Heart left ventricle (tissue), 16 donors: ENCODE data around the gene NTPCR. TPM values are rescaled to one million over a fixed set of nuclear protein-coding genes. Genes with fewer than 3 reads are reported as not detected.

Source experiments
- ATAC-seq, 4 donors: fragments of 200-7000 bp; cut with Tn5 transposase; one replicate each; pipeline ENCODE4 v1.9.1; 2020 to 2022; ENCODE audit warnings: moderate library complexity in 4 of 4, mild to moderate bottlenecking in 3 of 4, moderate number of reproducible peaks in 1 of 4
- DNase-seq, 5 donors: peaks; one replicate each; pipeline ENCODE4 v3.0.0-alpha.2; 2020
- H3K27ac ChIP-seq, 12 donors: fragments of 200-600 bp; sonication (generic) in 4 of 12; one replicate each; pipeline versions ENCODE4 v1.5.0 to v1.8.0; 2016 to 2022; ENCODE audit warnings: mild to moderate bottlenecking in 2 of 12
- H3K27me3 ChIP-seq, 9 donors: fragments of 200-600 bp; sonication (generic) in 2 of 9; one replicate each; pipeline versions ENCODE4 v1.5.1 to v1.8.0; 2016 to 2022; ENCODE audit warnings: mild to moderate bottlenecking in 3 of 9
- H3K36me3 ChIP-seq, 9 donors: fragments of 200-600 bp; sonication (generic) in 2 of 9; one replicate each; pipeline versions ENCODE4 v1.5.0 to v1.8.0; 2018 to 2022; ENCODE audit warnings: mild to moderate bottlenecking in 2 of 9
- H3K4me1 ChIP-seq, 12 donors: fragments of 200-600 bp; sonication (generic) in 4 of 12; one replicate each; pipeline versions ENCODE4 v1.5.0 to v1.8.0; 2016 to 2022; ENCODE audit warnings: mild to moderate bottlenecking in 3 of 12
- H3K4me3 ChIP-seq, 12 donors: fragments of 200-600 bp; sonication (generic) in 4 of 12; one replicate each; pipeline versions ENCODE4 v1.5.0 to v1.8.0; 2017 to 2022; ENCODE audit warnings: mild to moderate bottlenecking in 9 of 12, moderate library complexity in 4 of 12
- H3K9me3 ChIP-seq, 12 donors: fragments of 200-600 bp; sonication (generic) in 4 of 12; one replicate each; pipeline versions ENCODE4 v1.5.0 to v1.8.0; 2016 to 2022; ENCODE audit warnings: mild to moderate bottlenecking in 1 of 12
- POLR2A ChIP-seq, 2 donors: fragments of 450-650 bp; IDR thresholded peaks; one replicate each; pipeline ENCODE4 v1.6.1; 2017; ENCODE audit warnings: antibody characterized with exemption in 2 of 2, mild to moderate bottlenecking in 2 of 2, moderate library complexity in 2 of 2
- WGBS, 4 donors: extraction: QIAGEN DNeasy Blood & Tissue Kit in 2 of 4; methylation state at CpG; one replicate each; pipeline versions ENCODE4 v1.1.5 to v1.1.7; 2013 to 2018; 5-methylcytosine and 5-hydroxymethylcytosine counted together
- intact Hi-C, 10 donors: fragments of 100-400 bp; cut with DNase I; formaldehyde crosslinking; loops; one replicate each; pipeline versions ENCODE4 v1.11.1 to v1.14.2; 2022
- polyA plus RNA-seq, 2 donors: library from polyadenylated mRNA; stranded (reverse); fragments of 200-250 nt; gene quantifications; one replicate each; pipeline ENCODE4 v1.2.3, GENCODE V29; 2013
- total RNA-seq, 9 donors: library from RNA; depleted of rRNA in 2 of 9; stranded (reverse); fragments of >200 nt in 2 of 9; fragmentation: NEBNext Ultra II Directional in 3 of 9; extraction: Animal tissue kit (Norgen Biotek cat#: 25700) in 3 of 9; gene quantifications; one replicate each; pipeline versions ENCODE4 v1.1.0 to v1.2.4, GENCODE V29; 2016 to 2023
- TF ChIP-seq, protein P1 (sequence below), 12 donors: fragments of 200-600 bp; sonication (generic) in 4 of 12; IDR thresholded peaks; one replicate each; pipeline versions ENCODE4 v1.5.0 to v1.8.0; 2018 to 2022; ENCODE audit warnings: antibody characterized with exemption in 12 of 12, mild to moderate bottlenecking in 5 of 12
- donor health status: ischemic (EF 13 %, LVEDD 7.1; RV severe dilation, severe dysfunction).
- donor health status: healthy with polysubstance abuse.
- donor health status: DM: no; HTN: yes; CAD: no.
- donor health status: DM: no; HTN: no; CAD: no.
- donor health status: ischemic (EF 25% LVEDD 6.9; RV normal size, moderate dysfunction).
- donor health status: ischemic (EF 25% LVEDD 5.7; RV mildly dilated, moderate dysfunction).
- donor health status: healthy.
- donor health status: DM: yes; HTN: yes; CAD: no.
- donor health status: ischemic (EF 35%, LVEDD 5.7; RV mildly dilated, moderate dysfunction).
- donor health status: nonischemic (EF 11% LVEDD 7.7; RV severe dilation, severe dysfunction).
- donor health status: DM: yes; HTN: yes; CAD: no.
- donor health status: PGD.
- donor health status: ischemic (EF 29% LVEDD 5.4; RV normal size, mild dysfunction).
- donor health status: nonischemic (EF 23%, LVEDD 6.1; RV moderate dilation, normal function).

Gene NTPCR
- total and polyA plus RNA-seq, 11 donors, result 29.6 to 81.8 (median 57.8) TPM

DNA sequence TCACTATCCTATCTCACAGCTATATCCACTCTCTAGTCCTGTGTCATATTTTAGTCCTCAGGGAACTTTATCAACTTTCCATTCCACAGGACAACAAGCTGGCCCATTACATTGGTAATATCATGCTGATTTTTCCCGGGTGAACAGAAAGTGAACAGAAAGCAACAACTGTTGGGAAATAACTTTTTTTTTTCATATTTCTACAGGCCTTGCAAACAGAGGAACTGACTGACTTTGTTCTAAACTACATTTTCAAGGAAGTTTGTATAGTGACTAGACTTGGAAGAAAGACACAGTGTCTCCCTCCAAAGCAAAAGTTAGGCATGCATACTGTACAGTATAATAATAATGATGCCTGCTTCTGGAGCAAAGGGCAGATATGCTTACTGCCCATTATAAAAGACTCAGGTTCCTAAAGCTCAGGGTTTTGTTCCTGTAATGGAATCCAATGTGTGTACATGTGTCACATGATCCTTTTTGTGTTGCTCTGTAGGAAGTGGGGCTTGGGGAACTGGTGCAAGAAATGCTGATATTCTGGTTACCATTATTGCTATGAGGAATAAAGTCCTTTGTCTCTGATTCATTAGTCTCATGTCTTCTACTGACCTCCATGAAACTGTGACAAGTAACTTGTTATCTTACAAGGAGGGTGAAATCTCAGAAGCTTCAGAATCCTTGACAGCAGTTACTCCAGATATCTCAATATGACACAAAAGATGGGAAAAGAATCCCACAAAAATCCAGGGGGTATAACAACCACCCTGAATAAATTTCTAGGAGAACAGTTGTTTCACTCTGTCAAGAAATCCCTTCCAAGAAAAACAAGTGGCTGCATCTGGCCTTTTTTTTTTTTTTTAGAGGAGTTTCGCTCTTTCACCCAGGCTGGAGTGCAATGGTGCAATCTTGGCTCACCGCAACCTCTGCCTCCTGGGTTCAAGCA lies 17.7 kb upstream of the NTPCR start:
- DNase-seq (no peak), ATAC-seq (no peak)
- no peak overlapping the region for H3K4me3 ChIP-seq
- H3K36me3 ChIP-seq, result no peaks in the 10 kb centered on the region
- peaks cover 0 to 6% (median 0%) of the 10 kb centered on the region in 12 donors for H3K4me1 ChIP-seq
- H3K27me3 ChIP-seq, result no peaks in the 10 kb centered on the region
- TF ChIP-seq, protein P1, sequence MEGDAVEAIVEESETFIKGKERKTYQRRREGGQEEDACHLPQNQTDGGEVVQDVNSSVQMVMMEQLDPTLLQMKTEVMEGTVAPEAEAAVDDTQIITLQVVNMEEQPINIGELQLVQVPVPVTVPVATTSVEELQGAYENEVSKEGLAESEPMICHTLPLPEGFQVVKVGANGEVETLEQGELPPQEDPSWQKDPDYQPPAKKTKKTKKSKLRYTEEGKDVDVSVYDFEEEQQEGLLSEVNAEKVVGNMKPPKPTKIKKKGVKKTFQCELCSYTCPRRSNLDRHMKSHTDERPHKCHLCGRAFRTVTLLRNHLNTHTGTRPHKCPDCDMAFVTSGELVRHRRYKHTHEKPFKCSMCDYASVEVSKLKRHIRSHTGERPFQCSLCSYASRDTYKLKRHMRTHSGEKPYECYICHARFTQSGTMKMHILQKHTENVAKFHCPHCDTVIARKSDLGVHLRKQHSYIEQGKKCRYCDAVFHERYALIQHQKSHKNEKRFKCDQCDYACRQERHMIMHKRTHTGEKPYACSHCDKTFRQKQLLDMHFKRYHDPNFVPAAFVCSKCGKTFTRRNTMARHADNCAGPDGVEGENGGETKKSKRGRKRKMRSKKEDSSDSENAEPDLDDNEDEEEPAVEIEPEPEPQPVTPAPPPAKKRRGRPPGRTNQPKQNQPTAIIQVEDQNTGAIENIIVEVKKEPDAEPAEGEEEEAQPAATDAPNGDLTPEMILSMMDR (IDR thresholded peaks at IDR 0.05), result no peak
- TF ChIP-seq POLR2A (IDR thresholded peaks at IDR 0.05), result no peak
- WGBS, 4 donors, result 81 to 88% (median 85%) methylated on average over 3 of the region's 3 CpGs
- peak overlapping the region in 1 of 12 donors; percentile 38 for H3K27ac ChIP-seq
- intact Hi-C loops, result no loop called here
- H3K9me3 ChIP-seq, result peaks cover 0 to 3% (median 0%) of the 10 kb centered on the region in 12 donors

DNA sequence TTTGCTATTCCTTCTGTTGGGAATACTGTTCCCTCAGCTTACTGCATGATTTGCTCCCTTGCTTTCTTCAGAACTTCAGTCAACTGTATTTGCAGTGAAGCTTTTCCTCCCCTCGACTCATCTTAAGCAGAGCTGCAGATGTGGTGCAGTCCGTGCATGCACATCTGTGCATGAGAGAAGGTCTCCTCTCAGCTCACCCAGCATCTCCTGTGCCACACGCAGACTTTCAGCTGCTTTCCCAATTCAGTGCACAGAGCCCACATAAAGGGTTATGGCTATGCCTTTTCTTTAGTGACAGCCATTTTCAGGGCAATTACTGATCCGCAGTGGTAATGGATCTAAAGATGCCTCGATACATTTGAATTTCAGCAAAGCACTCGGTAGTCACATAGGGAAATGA lies 13.5 kb upstream of the NTPCR start:
- ATAC-seq (no peak), DNase-seq (no peak)
- no peaks in the 10 kb centered on the region for H3K36me3 ChIP-seq
- H3K9me3 ChIP-seq, result peaks cover 0 to 11% (median 0%) of the 10 kb centered on the region in 12 donors
- WGBS, 4 donors, result 94 to 96% (median 94%) methylated on average over 6 of the region's 6 CpGs
- H3K4me3 ChIP-seq, result no peak overlapping the region
- TF ChIP-seq POLR2A (IDR thresholded peaks at IDR 0.05), result no peak
- TF ChIP-seq, protein P1 (IDR thresholded peaks at IDR 0.05), result no peak
- no peaks in the 10 kb centered on the region for H3K27me3 ChIP-seq
- intact Hi-C loops, result no loop called here
- H3K4me1 ChIP-seq, result peaks cover 0 to 4% (median 0%) of the 10 kb centered on the region in 12 donors
- no peak overlapping the region for H3K27ac ChIP-seq

DNA sequence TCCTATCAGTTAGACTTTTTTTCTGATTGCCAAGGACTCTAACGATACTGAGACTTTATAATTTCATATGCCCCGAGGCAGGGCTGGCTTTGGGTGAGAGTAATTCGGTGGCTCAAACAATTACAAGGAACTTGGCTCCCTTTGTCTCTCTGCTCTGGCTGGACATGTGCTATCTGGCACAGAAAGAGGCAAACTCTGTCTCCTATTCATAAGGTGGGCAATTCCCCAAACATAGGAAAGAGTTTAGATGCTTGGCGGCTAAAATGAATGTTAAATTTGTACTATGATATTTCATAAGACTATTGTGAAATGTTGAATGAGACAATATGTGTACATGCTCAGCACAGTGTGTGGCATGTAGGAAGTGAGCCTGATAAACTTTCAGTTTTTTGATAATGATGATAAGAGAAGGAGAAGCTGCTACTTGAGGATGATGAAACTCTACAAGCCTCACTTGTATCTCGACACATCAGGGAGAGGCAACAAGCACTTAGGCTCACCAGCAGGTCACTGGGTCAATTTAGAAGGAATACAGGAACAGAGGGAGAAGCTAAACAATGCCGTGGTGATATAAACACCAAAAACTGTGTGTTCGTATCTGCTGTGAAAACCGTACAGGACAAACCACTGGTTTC lies 12.6 kb upstream of the NTPCR start:
- peaks cover 0 to 11% (median 0%) of the 10 kb centered on the region in 12 donors for H3K9me3 ChIP-seq
- no peak overlapping the region for H3K27ac ChIP-seq
- no peaks in the 10 kb centered on the region for H3K27me3 ChIP-seq
- intact Hi-C loops, result no loop called here
- no peak for ATAC-seq
- 66 to 78% (median 68%) methylated on average over 8 of the region's 8 CpGs for WGBS, 4 donors
- no peak for DNase-seq
- TF ChIP-seq POLR2A (IDR thresholded peaks at IDR 0.05), result no peak
- no peaks in the 10 kb centered on the region for H3K36me3 ChIP-seq
- peaks cover 0 to 4% (median 0%) of the 10 kb centered on the region in 12 donors for H3K4me1 ChIP-seq
- no peak overlapping the region for H3K4me3 ChIP-seq

DNA sequence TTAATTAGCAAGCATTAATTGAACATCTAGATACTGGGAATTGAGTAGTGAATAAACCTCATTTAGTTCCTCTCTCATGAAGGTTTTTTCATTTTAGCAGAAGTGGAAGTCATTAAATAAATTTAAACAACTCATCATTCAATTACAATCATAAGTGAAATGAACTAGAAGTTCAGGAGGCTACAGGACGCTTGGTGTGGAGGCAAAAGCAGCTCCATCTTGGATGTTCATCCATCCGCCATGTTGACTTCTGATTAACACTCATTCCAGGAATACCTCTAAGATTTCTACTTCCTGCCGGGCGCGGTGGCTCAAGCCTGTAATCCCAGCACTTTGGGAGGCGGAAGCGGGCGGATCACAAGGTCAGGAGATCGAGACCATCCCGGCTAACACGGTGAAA lies 11.5 kb upstream of the NTPCR start:
- TF ChIP-seq, protein P1 (IDR thresholded peaks at IDR 0.05), result no peak
- no peak for TF ChIP-seq POLR2A (IDR thresholded peaks at IDR 0.05)
- H3K4me3 ChIP-seq, result no peak overlapping the region
- intact Hi-C loops, result no loop called here
- H3K27ac ChIP-seq, result no peak overlapping the region
- peaks cover 0 to 11% (median 0%) of the 10 kb centered on the region in 12 donors for H3K9me3 ChIP-seq
- ATAC-seq, result no peak
- H3K4me1 ChIP-seq, result peaks cover 0 to 8% (median 0%) of the 10 kb centered on the region in 12 donors
- no peak for DNase-seq
- 94 to 98% (median 97%) methylated on average over 11 of the region's 11 CpGs for WGBS, 4 donors
- H3K27me3 ChIP-seq, result no peaks in the 10 kb centered on the region
- no peaks in the 10 kb centered on the region for H3K36me3 ChIP-seq
